Measurements from ENCODE around the gene ZKSCAN5. TPM values are rescaled to one million over a fixed set of nuclear protein-coding genes. Genes with fewer than 3 reads are reported as not detected.
A peak's percentile ranks its signal among the peaks of the same experiment; 100 is the strongest.

ZKSCAN5 gene
- total and polyA plus RNA-seq, 2 of the 8 experiments (the other 6 are each of a cell fraction or from before 2014, with no cell fraction given): 5.3 to 13.5 TPM

GRCh38 chr7:99579956-99580777, 75.7 kb downstream of the ZKSCAN5 start (continued):
- no peak for TF ChIP-seq SP2 (IDR thresholded peaks at IDR 0.05; ENCODE audit: low read length)
- TF ChIP-seq KDM5A (IDR thresholded peaks at IDR 0.05; ENCODE audit: low read length): no peak
- TF ChIP-seq MAFK (IDR thresholded peaks at IDR 0.05; ENCODE audit: low read depth, low read length): no peak
- TF ChIP-seq SAP30 (IDR thresholded peaks at IDR 0.05; ENCODE audit: insufficient read depth, insufficient replicate concordance, low read length): no peak
- TF ChIP-seq SIX5 (IDR thresholded peaks at IDR 0.05; ENCODE audit: low read depth, low read length): no peak
- TF ChIP-seq BACH1 (IDR thresholded peaks at IDR 0.05; ENCODE audit: low read length): no peak
- TF ChIP-seq CBX8 (IDR thresholded peaks at IDR 0.05; ENCODE audit: borderline replicate concordance, low read depth, low read length): no peak
- no peak for TF ChIP-seq JUND (IDR thresholded peaks at IDR 0.05; ENCODE audit: low read length)
- TF ChIP-seq BCL11A (IDR thresholded peaks at IDR 0.05; ENCODE audit: low read depth in 2 of 2, low read length in 2 of 2): no peak
- TF ChIP-seq RFX5 (IDR thresholded peaks at IDR 0.05; ENCODE audit: borderline replicate concordance, low read depth, low read length): no peak
- no peak for TF ChIP-seq CEBPB (IDR thresholded peaks at IDR 0.05; ENCODE audit: low read depth, low read length)
- TF ChIP-seq KDM1A (IDR thresholded peaks at IDR 0.05; ENCODE audit: borderline replicate concordance, low read length): no peak
- peak; percentile 59 to 67 (median 64) for TF ChIP-seq CTCF (IDR thresholded peaks at IDR 0.05; ENCODE audit: control extremely low read depth in 1 of 3, insufficient read depth in 1 of 3, low read depth in 1 of 3, low read length in 3 of 3)
- TF ChIP-seq SRF (IDR thresholded peaks at IDR 0.05; ENCODE audit: low read depth, low read length): no peak
- TF ChIP-seq POU5F1 (IDR thresholded peaks at IDR 0.05; ENCODE audit: low read depth, low read length): no peak
- TF ChIP-seq HDAC2 (IDR thresholded peaks at IDR 0.05; ENCODE audit: borderline replicate concordance in 1 of 2, low read depth in 2 of 2, low read length in 2 of 2): peak; percentile 67 to 89; a peak in 1 of 4 replicates
- TF ChIP-seq HDAC6 (IDR thresholded peaks at IDR 0.05; ENCODE audit: low read depth, low read length): no peak
- TF ChIP-seq KDM4A (IDR thresholded peaks at IDR 0.05; ENCODE audit: low read depth, low read length, severe bottlenecking): peak; percentile 78
- no peak for TF ChIP-seq FOSL1 (IDR thresholded peaks at IDR 0.05; ENCODE audit: insufficient read depth, low read depth, low read length)
- TF ChIP-seq NRF1 (IDR thresholded peaks at IDR 0.05; ENCODE audit: low read depth, low read length): no peak
- TF ChIP-seq SP1 (IDR thresholded peaks at IDR 0.05; ENCODE audit: low read depth, low read length): no peak
